GM12878 (cell line): Measurements from ENCODE around the gene COPZ2. TPM values are rescaled to one million over a fixed set of nuclear protein-coding genes. Genes with fewer than 3 reads are reported as not detected.
"Not testable (repeated sequence)": the region's sequence is repeated elsewhere in the genome, so short reads cannot be mapped to it uniquely, and the experiment has no call there.

Experiments used
- ATAC-seq: fragments of 200-7000 bp; cut with Tn5 transposase; 3 replicates; pipeline ENCODE4 v1.9.1; 2020; ENCODE audit warnings: mild to moderate bottlenecking, moderate library complexity
- BruUV-seq: library from RNA; stranded (reverse); fragments of 400-500 nt; replicated peaks from 2 replicates; lab custom pipeline; 2021; lab: Mats Ljungman, UMichigan
- CTCF ChIA-PET: fragments of 300-600 bp; sonication (Branson Sonifier 250); formaldehyde crosslinking; extraction: SDS; loops from one replicate; lab custom pipeline; 2021; ENCODE audit warnings: inconsistent platforms; lab: Yijun Ruan, JAX
- POLR2A ChIA-PET: fragments of 350-600 bp; formaldehyde crosslinking; extraction: SDS; loops from one replicate; lab custom pipeline; 2021; ENCODE audit warnings: inconsistent platforms; lab: Charles Lee
- RAD21 ChIA-PET: fragments of 300-600 bp; sonication (Branson Sonifier 250); formaldehyde crosslinking; loops from one replicate; lab custom pipeline; 2023; ENCODE audit warnings: antibody characterized with exemption; ENCODE audit not compliant: unreplicated experiment; lab: Charles Lee
- SMC1A ChIA-PET: fragments of 300-600 bp; sonication (Branson Sonifier 250); formaldehyde crosslinking; loops from one replicate; lab custom pipeline; 2023; ENCODE audit not compliant: unreplicated experiment, uncharacterized antibody; lab: Charles Lee
- DNase-seq: peaks from one replicate; pipeline ENCODE4 v3.0.0-alpha.2; 2011; ENCODE audit warnings: low read depth, low spot score
- FAIRE-seq: peaks from 3 replicates; lab custom pipeline; 2011; peaks lifted over from hg19 to GRCh38; lab: Jason Lieb, UNC
- H2AFZ ChIP-seq: 2 replicates; pipeline ENCODE4 v1.6.0; 2011; ENCODE audit warnings: low read depth, low read length, control low read depth; ENCODE audit not compliant: control insufficient read depth
- H3K27ac ChIP-seq: 2 replicates; pipeline ENCODE4 v1.5.1; 2011; ENCODE audit warnings: control low read depth; ENCODE audit not compliant: control insufficient read depth, insufficient read depth
- H3K27me3 ChIP-seq, 2 experiments: replicated peaks in 1 of 2; 2 replicates each; pipeline versions ENCODE4 v1.6.0 to v1.6.1; 2011; ENCODE audit warnings: low read length in 1 of 2; ENCODE audit not compliant: control insufficient read depth in 2 of 2, insufficient read depth in 2 of 2
- H3K36me3 ChIP-seq, 2 experiments: 2 replicates each; pipeline ENCODE4 v1.5.1; 2011; ENCODE audit warnings: low read length in 1 of 2; ENCODE audit not compliant: control insufficient read depth in 2 of 2, insufficient read depth in 2 of 2
- H3K4me1 ChIP-seq: 2 replicates; pipeline ENCODE4 v1.6.1; 2011; ENCODE audit warnings: mild to moderate bottlenecking, low read length, moderate library complexity, mixed read lengths; ENCODE audit not compliant: control insufficient read depth, insufficient read depth
- H3K4me2 ChIP-seq: 2 replicates; pipeline ENCODE4 v1.6.0; 2011; ENCODE audit warnings: control low read depth; ENCODE audit not compliant: control insufficient read depth, insufficient read depth
- H3K4me3 ChIP-seq: fragments of 200-600 bp; sonication (generic); 2 replicates; pipeline ENCODE4 v1.5.1; 2016
- H3K79me2 ChIP-seq: 2 replicates; pipeline ENCODE4 v1.6.0; 2011; ENCODE audit warnings: low read length; ENCODE audit not compliant: control insufficient read depth, insufficient read depth
- H3K9ac ChIP-seq: 2 replicates; pipeline ENCODE4 v1.8.0; 2011; ENCODE audit warnings: low read length, control low read depth, mixed read lengths; ENCODE audit not compliant: control insufficient read depth, insufficient read depth
- H3K9me3 ChIP-seq: replicated peaks from 3 replicates; pipeline ENCODE4 v1.5.1; 2011; ENCODE audit warnings: mild to moderate bottlenecking, low read length; ENCODE audit not compliant: control insufficient read depth, insufficient read depth
- H4K20me1 ChIP-seq: 2 replicates; pipeline ENCODE4 v1.6.0; 2011; ENCODE audit not compliant: control insufficient read depth, insufficient read depth
- ZNF384 ChIP-seq: IDR thresholded peaks from 2 replicates; pipeline ENCODE4 v1.6.1; 2012; ENCODE audit warnings: low read depth, mild to moderate bottlenecking, low read length, improper control_type of control experiment, borderline replicate concordance
- WGBS: methylation state at CpG from one replicate; pipeline ENCODE4 v1.1.6; 2016; ENCODE audit warnings: low lambda C conversion rate; ENCODE audit not compliant: insufficient replicate concordance, insufficient coverage; ENCODE audit errors: missing lambda C conversion rate; 5-methylcytosine and 5-hydroxymethylcytosine counted together
- in situ Hi-C: fragments of 300-500 bp; cut with MboI; formaldehyde crosslinking; loops from 9 replicates; pipeline ENCODE4 v1.14.3; 2018; ENCODE audit warnings: mixed read lengths
- intact Hi-C: fragments of 100-400 bp; cut with micrococcal nuclease; formaldehyde crosslinking; loops from one replicate; pipeline ENCODE4 v1.14.2; 2022; ENCODE audit not compliant: unreplicated experiment
- polyA plus RNA-seq, 11 experiments: library from polyadenylated mRNA; depleted of rRNA in 4 of 11; unstranded in 6 of 11; stranded (reverse) in 5 of 11; fragments of >200 nt; fragmentation: Nextera tagmentation in 4 of 11; fragmentation: Illumina TruSeq in 1 of 11; extraction: Ambion mirVana in 4 of 11; extraction: Trizol in 1 of 11; gene quantifications; 1 replicate in 1 of 11; 2 replicates in 10 of 11; pipeline versions ENCODE4 v1.2.1 to v1.2.3, GENCODE V29; 2011 to 2016; ENCODE audit warnings: inconsistent platforms in 2 of 11, missing spikeins in 2 of 11, low read depth in 1 of 11
- total RNA-seq, 4 experiments: library from RNA; depleted of rRNA in 3 of 4; stranded (reverse); fragments of >200 nt in 3 of 4; fragmentation: Illumina TruSeq in 1 of 4; extraction: Trizol in 1 of 4; gene quantifications; 2 replicates each; pipeline versions ENCODE4 v1.2.1 to v1.2.3, GENCODE V29; 2013 to 2021
- TF ChIP-seq, protein P1 (sequence below): fragments of 450-650 bp; IDR thresholded peaks from 2 replicates; pipeline ENCODE4 v1.6.1; 2017; ENCODE audit warnings: low read depth, mild to moderate bottlenecking, moderate library complexity
- TF ChIP-seq, protein P2 (sequence below), 3 experiments: IDR thresholded peaks in 2 of 3; conservative IDR thresholded peaks in 1 of 3; 2 replicates each; pipeline ENCODE4 v1.5.1; 2011; ENCODE audit warnings: low read depth in 3 of 3, low read length in 3 of 3, mild to moderate bottlenecking in 3 of 3, control low read depth in 2 of 3, moderate library complexity in 2 of 3, inconsistent platforms in 1 of 3, mixed read lengths in 1 of 3; ENCODE audit not compliant: control insufficient read depth in 2 of 3, insufficient read depth in 1 of 3; ENCODE audit errors: extremely low read depth in 1 of 3

The COPZ2 gene
- total and polyA plus RNA-seq, 10 of the 15 experiments (the other 5 are each of a cell fraction or from before 2014, with no cell fraction given), result 0.20 to 4.3 (median 2.6) TPM

DNA sequence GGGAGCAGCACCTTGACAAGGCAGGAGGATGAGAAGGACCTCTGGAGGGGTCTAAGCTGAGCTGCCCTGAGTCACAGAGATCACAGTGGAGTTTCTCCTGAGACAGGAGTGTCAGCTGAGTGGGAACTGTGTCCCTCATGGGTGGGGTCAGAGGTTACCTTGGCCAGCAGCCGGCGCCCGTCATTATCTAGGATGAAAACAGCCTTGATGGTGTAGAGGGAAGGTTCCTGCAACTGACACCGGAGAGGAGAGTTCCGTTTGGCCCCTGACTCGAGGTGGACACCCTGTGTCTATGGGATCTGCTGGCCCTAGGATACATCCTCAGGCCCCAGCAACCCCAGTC lies 933 bp downstream of the COPZ2 start:
- no TSS peak for BruUV-seq
- SMC1A ChIA-PET, result interaction anchor here (1.0 to 3.3 kb wide), 8 partner anchors 7 to 272 kb away, joined by 3 to 20 read pairs (median 6); partner anchors contain the start of gene NFE2L1
- TF ChIP-seq, protein P1, sequence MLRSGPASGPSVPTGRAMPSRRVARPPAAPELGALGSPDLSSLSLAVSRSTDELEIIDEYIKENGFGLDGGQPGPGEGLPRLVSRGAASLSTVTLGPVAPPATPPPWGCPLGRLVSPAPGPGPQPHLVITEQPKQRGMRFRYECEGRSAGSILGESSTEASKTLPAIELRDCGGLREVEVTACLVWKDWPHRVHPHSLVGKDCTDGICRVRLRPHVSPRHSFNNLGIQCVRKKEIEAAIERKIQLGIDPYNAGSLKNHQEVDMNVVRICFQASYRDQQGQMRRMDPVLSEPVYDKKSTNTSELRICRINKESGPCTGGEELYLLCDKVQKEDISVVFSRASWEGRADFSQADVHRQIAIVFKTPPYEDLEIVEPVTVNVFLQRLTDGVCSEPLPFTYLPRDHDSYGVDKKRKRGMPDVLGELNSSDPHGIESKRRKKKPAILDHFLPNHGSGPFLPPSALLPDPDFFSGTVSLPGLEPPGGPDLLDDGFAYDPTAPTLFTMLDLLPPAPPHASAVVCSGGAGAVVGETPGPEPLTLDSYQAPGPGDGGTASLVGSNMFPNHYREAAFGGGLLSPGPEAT, result no peak
- POLR2A ChIA-PET, result interaction anchor here (0.7 to 1.8 kb wide), 4 partner anchors 8 to 16 kb away, joined by 3 to 7 read pairs (median 4); no protein-coding TSS in a partner anchor
- Histone ChIP-seq H3K4me3 (no peak overlapping the region), H3K4me1 (peaks cover 9% of the 10 kb centered on the region), H3K4me2 (peak overlapping the region; percentile 100), H3K27ac (no peak overlapping the region), H3K27me3 (peaks cover 3 to 4% of the 10 kb centered on the region in 2 experiments; a peak in 3 of 4 replicates), H3K9me3 (no peaks in the 10 kb centered on the region), H3K9ac (no peak overlapping the region), H3K79me2 (no peaks in the 10 kb centered on the region), H3K36me3 (no peaks in the 10 kb centered on the region), H4K20me1 (no peaks in the 10 kb centered on the region), H2AFZ (no peak overlapping the region)
- in situ Hi-C loops (no loop called here), intact Hi-C loops (no loop called here)
- CTCF ChIA-PET, result interaction anchor here (0.8 to 5.6 kb wide), 21 partner anchors 7 to 299 kb away, joined by 3 to 77 read pairs (median 5); partner anchors contain the start of genes CDK5RAP3 and NFE2L1
- DNase-seq (no peak), FAIRE-seq (no peak), ATAC-seq (no peak)
- 73% methylated on average over 6 of the region's 6 CpGs for WGBS
- RAD21 ChIA-PET, result interaction anchor here (1.1 to 5.0 kb wide), 4 partner anchors 11 to 582 kb away, joined by 3 to 35 read pairs (median 8); partner anchors contain the start of gene NFE2L1

DNA sequence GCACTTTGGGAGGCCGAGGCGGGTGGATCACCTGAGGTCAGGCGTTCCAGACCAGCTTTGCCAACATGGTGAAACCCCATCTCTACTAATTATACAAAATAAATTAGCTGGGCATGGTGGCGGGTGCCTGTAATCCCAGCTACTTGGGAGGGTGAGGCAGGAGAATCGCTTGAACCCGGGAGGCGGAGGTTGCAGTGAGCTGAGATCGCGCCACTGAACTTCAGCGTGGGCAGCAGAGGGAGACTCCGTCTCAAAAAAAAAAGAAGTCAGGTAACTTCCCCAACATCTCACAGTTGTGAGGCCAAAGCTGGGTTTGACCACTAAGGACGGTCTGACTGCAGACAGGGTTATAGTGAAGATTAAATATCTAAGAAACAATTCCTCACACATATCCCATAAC lies 2.9 kb downstream of the COPZ2 start:
- POLR2A ChIA-PET, result interaction anchor here (0.5 to 2.8 kb wide), 5 partner anchors 13 to 40 kb away, joined by 3 to 22 read pairs (median 3); partner anchors contain the start of gene NFE2L1
- DNase-seq, H3K4me2 ChIP-seq, H3K9ac ChIP-seq: not testable (repeated sequence)
- TF ChIP-seq ZNF384, result peak; percentile 41; the same call in 1 of the 2 replicates
- TF ChIP-seq, protein P2, sequence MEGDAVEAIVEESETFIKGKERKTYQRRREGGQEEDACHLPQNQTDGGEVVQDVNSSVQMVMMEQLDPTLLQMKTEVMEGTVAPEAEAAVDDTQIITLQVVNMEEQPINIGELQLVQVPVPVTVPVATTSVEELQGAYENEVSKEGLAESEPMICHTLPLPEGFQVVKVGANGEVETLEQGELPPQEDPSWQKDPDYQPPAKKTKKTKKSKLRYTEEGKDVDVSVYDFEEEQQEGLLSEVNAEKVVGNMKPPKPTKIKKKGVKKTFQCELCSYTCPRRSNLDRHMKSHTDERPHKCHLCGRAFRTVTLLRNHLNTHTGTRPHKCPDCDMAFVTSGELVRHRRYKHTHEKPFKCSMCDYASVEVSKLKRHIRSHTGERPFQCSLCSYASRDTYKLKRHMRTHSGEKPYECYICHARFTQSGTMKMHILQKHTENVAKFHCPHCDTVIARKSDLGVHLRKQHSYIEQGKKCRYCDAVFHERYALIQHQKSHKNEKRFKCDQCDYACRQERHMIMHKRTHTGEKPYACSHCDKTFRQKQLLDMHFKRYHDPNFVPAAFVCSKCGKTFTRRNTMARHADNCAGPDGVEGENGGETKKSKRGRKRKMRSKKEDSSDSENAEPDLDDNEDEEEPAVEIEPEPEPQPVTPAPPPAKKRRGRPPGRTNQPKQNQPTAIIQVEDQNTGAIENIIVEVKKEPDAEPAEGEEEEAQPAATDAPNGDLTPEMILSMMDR (IDR thresholded peaks at IDR 0.05 in 2 of 3, conservative IDR thresholded peaks at IDR 0.05 in 1 of 3; ENCODE audit: control insufficient read depth in 2 of 3, extremely low read depth in 1 of 3, insufficient read depth in 1 of 3, low read depth in 3 of 3, low read length in 3 of 3), result peak in 1 of 3 experiments; percentile 18; a peak in 1 of 6 replicates
- TF ChIP-seq, all 136 proteins: peak for 2; not testable (repeated sequence) for 134
- H3K36me3 ChIP-seq, H4K20me1 ChIP-seq, in situ Hi-C loops, H3K4me1 ChIP-seq, H3K27ac ChIP-seq, H3K9me3 ChIP-seq, intact Hi-C loops, H3K79me2 ChIP-seq, H2AFZ ChIP-seq, H3K4me3 ChIP-seq, FAIRE-seq, BruUV-seq, H3K27me3 ChIP-seq: not testable (repeated sequence)
- WGBS, result 85% methylated on average over 12 of the region's 12 CpGs
- 0 out of 3 replicates have a peak, but pooled peaks have one; percentile 13 for ATAC-seq
- SMC1A ChIA-PET, result interaction anchor here (0.8 to 3.3 kb wide), 8 partner anchors 8 to 100 kb away, joined by 3 to 20 read pairs (median 7); no protein-coding TSS in a partner anchor
- CTCF ChIA-PET, result interaction anchor here (0.7 to 5.6 kb wide), 14 partner anchors 8 to 244 kb away, joined by 3 to 77 read pairs (median 8); partner anchors contain the start of genes NFE2L1, PNPO and SNX11
- RAD21 ChIA-PET, result interaction anchor here (0.9 to 5.0 kb wide), 10 partner anchors 9 to 559 kb away, joined by 3 to 35 read pairs (median 5); partner anchors contain the start of gene HOXB5
